ENCODE measurements around the gene PET100.

GRCh38 chr19:7679771-7680605 lies 50.4 kb downstream of the PET100 start:
- TF ChIP-seq EZH2 (IDR thresholded peaks at IDR 0.05; ENCODE audit: low read length) (no peak), CTCF (optimal IDR thresholded peaks at IDR 0.05 in 1 of 3, IDR thresholded peaks at IDR 0.05 in 1 of 3, conservative IDR thresholded peaks at IDR 0.05 in 1 of 3; ENCODE audit: extremely low read depth in 1 of 3, insufficient read depth in 2 of 3, low read length in 3 of 3) (no peak)
